Urothelium cell line (cell line): ENCODE results near the gene GNAT1.
"Not testable (repeated sequence)": the region's sequence is repeated elsewhere in the genome, so short reads cannot be mapped to it uniquely, and the experiment has no call there.

Source experiments
- DNase-seq: peaks from one replicate; pipeline ENCODE4 v3.0.0; 2011; ENCODE audit warnings: low spot score, mixed read lengths
- FAIRE-seq: peaks from 2 replicates; lab custom pipeline; 2011; peaks lifted over from hg19 to GRCh38; lab: Jason Lieb, UNC

Gene GNAT1

GRCh38 chr3:50201573-50202315, 10.3 kb downstream of the GNAT1 start:
- peak; percentile 13 for FAIRE-seq

GRCh38 chr3:50202353-50203112, 11.1 kb downstream of the GNAT1 start:
- FAIRE-seq (no peak), DNase-seq (no peak)

More at GRCh38 chr3:50201573-50202315, 10.3 kb downstream of the GNAT1 start:
- DNase-seq, result no peak

GRCh38 chr3:50203113-50203808, 11.9 kb downstream of the GNAT1 start:
- no peak for FAIRE-seq

GRCh38 chr3:50203809-50204803, 12.7 kb downstream of the GNAT1 start:
- FAIRE-seq (no peak), DNase-seq (no peak)

More at GRCh38 chr3:50203113-50203808, 11.9 kb downstream of the GNAT1 start:
- DNase-seq, result no peak

- DNase-seq (peak; percentile 62), FAIRE-seq (no peak)
These were observed 13.5 kb downstream of the GNAT1 start, which contains the start of gene SLC38A3 for GRCh38 chr3:50204804-50205412. TSS of gene SLC38A3 (plus strand) at chr3:50205271. CDS start at chr3:50214200, 8,929 bp downstream.

- no peak for DNase-seq
- no peak for FAIRE-seq
These were observed 14.2 kb downstream of the GNAT1 start for GRCh38 chr3:50205413-50206276.

- no peak for FAIRE-seq
- DNase-seq, result no peak
These were observed 16.1 kb downstream of the GNAT1 start for GRCh38 chr3:50207359-50208042.

GRCh38 chr3:50208677-50209344, 17.4 kb downstream of the GNAT1 start:
- no peak for FAIRE-seq
- no peak for DNase-seq

GRCh38 chr3:50210176-50210509, 18.7 kb downstream of the GNAT1 start:
- FAIRE-seq (no peak), DNase-seq (no peak)

- FAIRE-seq (no peak), DNase-seq (no peak)
These were observed 19.3 kb downstream of the GNAT1 start for GRCh38 chr3:50210510-50211367.

- not testable (repeated sequence) for DNase-seq, FAIRE-seq
These were observed 19.9 kb downstream of the GNAT1 start for GRCh38 chr3:50211368-50211717.

GRCh38 chr3:50211930-50212329, 20.5 kb downstream of the GNAT1 start:
- FAIRE-seq (no peak), DNase-seq (no peak)

- no peak for DNase-seq
- FAIRE-seq, result no peak
These were observed 21.1 kb downstream of the GNAT1 start for GRCh38 chr3:50212502-50212901.

- DNase-seq (no peak), FAIRE-seq (no peak)
These were observed 21.6 kb downstream of the GNAT1 start for GRCh38 chr3:50212971-50213370.

GRCh38 chr3:50213373-50213772, 22.0 kb downstream of the GNAT1 start:
- no peak for DNase-seq
- no peak for FAIRE-seq

- no peak for DNase-seq
- no peak for FAIRE-seq
These were observed 23.4 kb downstream of the GNAT1 start for GRCh38 chr3:50214824-50215223.

GRCh38 chr3:50215529-50215928, 24.1 kb downstream of the GNAT1 start:
- DNase-seq (no peak), FAIRE-seq (no peak)
